ENCODE data around the gene CA14.

CA14 gene

DNA sequence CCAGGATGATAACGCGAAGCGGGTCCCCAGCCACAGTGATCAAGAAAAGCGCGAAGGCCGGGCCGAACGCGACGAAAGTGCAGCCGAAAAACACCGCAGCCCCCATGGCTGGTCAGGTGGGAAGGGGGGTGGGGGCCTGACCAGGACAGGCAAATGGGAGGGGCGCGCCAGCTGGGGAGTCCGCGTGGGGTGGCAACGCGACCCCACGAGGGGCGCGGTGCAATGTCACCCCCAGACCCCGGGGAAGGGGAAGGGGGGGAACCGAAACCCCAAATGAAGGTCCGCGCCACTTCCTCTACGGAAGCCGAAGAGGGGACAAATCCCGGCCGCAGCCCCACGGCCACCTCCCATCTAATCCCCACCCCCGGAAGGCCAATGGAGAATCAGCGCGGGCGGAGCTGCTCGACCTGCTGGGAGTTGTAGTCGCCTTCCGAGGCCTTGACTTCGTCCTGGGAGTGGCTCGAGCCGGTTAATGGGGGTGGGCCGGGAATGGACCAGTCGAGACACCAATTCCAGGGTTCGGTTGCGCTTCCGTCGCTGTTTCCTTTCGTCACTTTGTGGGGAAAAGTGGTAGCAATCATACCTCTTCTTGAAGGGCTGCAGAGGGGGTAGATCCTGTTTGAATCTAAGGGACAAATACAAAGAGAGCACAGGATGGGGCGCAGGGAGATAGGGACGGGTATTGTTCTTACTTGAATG is 11.3 kb downstream of the CA14 start, which contains the start of gene APH1A:
APH1A (minus strand) TSS at position 312 of the 699 bp plus-strand sequence; CDS start at position 106, 206 bp downstream.
- TF ChIP-seq, protein P1, sequence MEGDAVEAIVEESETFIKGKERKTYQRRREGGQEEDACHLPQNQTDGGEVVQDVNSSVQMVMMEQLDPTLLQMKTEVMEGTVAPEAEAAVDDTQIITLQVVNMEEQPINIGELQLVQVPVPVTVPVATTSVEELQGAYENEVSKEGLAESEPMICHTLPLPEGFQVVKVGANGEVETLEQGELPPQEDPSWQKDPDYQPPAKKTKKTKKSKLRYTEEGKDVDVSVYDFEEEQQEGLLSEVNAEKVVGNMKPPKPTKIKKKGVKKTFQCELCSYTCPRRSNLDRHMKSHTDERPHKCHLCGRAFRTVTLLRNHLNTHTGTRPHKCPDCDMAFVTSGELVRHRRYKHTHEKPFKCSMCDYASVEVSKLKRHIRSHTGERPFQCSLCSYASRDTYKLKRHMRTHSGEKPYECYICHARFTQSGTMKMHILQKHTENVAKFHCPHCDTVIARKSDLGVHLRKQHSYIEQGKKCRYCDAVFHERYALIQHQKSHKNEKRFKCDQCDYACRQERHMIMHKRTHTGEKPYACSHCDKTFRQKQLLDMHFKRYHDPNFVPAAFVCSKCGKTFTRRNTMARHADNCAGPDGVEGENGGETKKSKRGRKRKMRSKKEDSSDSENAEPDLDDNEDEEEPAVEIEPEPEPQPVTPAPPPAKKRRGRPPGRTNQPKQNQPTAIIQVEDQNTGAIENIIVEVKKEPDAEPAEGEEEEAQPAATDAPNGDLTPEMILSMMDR (IDR thresholded peaks at IDR 0.05; ENCODE audit: low read length), result no peak
- TF ChIP-seq EZH2phosphoT487 (IDR thresholded peaks at IDR 0.05; ENCODE audit: low read length) (no peak), EZH2 (optimal IDR thresholded peaks at IDR 0.05; ENCODE audit: low read depth, low read length) (no peak)
- H3K4me1 ChIP-seq (ENCODE audit: low read length), result peaks cover 8% of the 10 kb centered on the region
- H3F3A ChIP-seq (ENCODE audit: insufficient read depth, low read length), result peaks cover 4% of the 10 kb centered on the region; the same call in 1 of the 2 replicates
- H2AFZ ChIP-seq (ENCODE audit: low read length), result peak within 1 kb of the TSS; percentile 71
- DNase-seq, result peak; percentile 98
- H3K4me3 ChIP-seq (ENCODE audit: low read length), result peak within 1 kb of the TSS; percentile 88
- H4K20me1 ChIP-seq (ENCODE audit: insufficient read depth, low read length), result no peaks in the 10 kb centered on the region
- peaks cover 16% of the 10 kb centered on the region for H3K36me3 ChIP-seq (replicated peaks; ENCODE audit: insufficient read depth, low read length)
- peak within 1 kb of the TSS; percentile 85 for H3K4me2 ChIP-seq (ENCODE audit: low read depth, low read length)
- no peaks in the 10 kb centered on the region for H3K9me2 ChIP-seq (replicated peaks; ENCODE audit: insufficient read depth, low read length)
- H3K79me2 ChIP-seq (ENCODE audit: low read length), result peaks cover 47% of the 10 kb centered on the region
- no peaks in the 10 kb centered on the region for H3K9me3 ChIP-seq (replicated peaks; ENCODE audit: insufficient read depth, low read length)
- no peaks in the 10 kb centered on the region for H3K27me3 ChIP-seq (replicated peaks; ENCODE audit: insufficient read depth, low read length)
- H3K9ac ChIP-seq (ENCODE audit: low read length), result peak within 1 kb of the TSS; percentile 96
- H3K27ac ChIP-seq (ENCODE audit: low read length), result peak within 1 kb of the TSS; percentile 77

DNA sequence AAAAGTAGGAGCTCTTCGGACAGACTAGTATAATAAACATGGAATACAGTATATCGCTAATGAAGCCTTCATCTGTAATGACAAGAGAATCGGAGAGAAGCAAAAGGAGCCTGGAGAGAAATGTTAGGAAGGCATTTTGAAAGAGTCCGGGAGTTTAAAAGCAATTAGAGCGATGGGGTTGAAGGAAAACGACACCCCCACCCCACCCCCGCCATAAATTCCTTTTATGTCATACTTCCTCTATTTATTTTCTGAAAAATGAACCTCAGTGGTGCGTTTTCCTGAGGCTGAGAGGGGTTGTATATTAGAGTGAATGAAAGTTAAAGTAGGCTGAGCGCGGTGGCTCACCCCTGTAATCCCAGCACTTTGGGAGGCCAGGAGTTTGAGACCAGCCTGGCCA is 11.9 kb downstream of the CA14 start:
- peak overlapping the region; percentile 96; the same call in 1 of the 2 replicates for H3K9ac ChIP-seq (ENCODE audit: low read length)
- no peaks in the 10 kb centered on the region for H4K20me1 ChIP-seq (ENCODE audit: insufficient read depth, low read length)
- peak overlapping the region; percentile 71 for H2AFZ ChIP-seq (ENCODE audit: low read length)
- peaks cover 4% of the 10 kb centered on the region; the same call in 1 of the 2 replicates for H3F3A ChIP-seq (ENCODE audit: insufficient read depth, low read length)
- no peaks in the 10 kb centered on the region for H3K27me3 ChIP-seq (replicated peaks; ENCODE audit: insufficient read depth, low read length)
- H3K9me2 ChIP-seq (replicated peaks; ENCODE audit: insufficient read depth, low read length), result no peaks in the 10 kb centered on the region
- TF ChIP-seq, protein P1 (IDR thresholded peaks at IDR 0.05; ENCODE audit: low read length), result no peak
- no peak for TF ChIP-seq EZH2 (optimal IDR thresholded peaks at IDR 0.05; ENCODE audit: low read depth, low read length)
- TF ChIP-seq EZH2phosphoT487 (IDR thresholded peaks at IDR 0.05; ENCODE audit: low read length), result no peak
- no peak overlapping the region for H3K27ac ChIP-seq (ENCODE audit: low read length)
- H3K4me1 ChIP-seq (ENCODE audit: low read length), result peaks cover 8% of the 10 kb centered on the region
- peaks cover 16% of the 10 kb centered on the region for H3K36me3 ChIP-seq (replicated peaks; ENCODE audit: insufficient read depth, low read length)
- DNase-seq, result no peak
- peak overlapping the region; percentile 85 for H3K4me2 ChIP-seq (ENCODE audit: low read depth, low read length)
- no peaks in the 10 kb centered on the region for H3K9me3 ChIP-seq (replicated peaks; ENCODE audit: insufficient read depth, low read length)
- H3K79me2 ChIP-seq (ENCODE audit: low read length), result peaks cover 47% of the 10 kb centered on the region
- peak overlapping the region; percentile 88 for H3K4me3 ChIP-seq (ENCODE audit: low read length)

DNA sequence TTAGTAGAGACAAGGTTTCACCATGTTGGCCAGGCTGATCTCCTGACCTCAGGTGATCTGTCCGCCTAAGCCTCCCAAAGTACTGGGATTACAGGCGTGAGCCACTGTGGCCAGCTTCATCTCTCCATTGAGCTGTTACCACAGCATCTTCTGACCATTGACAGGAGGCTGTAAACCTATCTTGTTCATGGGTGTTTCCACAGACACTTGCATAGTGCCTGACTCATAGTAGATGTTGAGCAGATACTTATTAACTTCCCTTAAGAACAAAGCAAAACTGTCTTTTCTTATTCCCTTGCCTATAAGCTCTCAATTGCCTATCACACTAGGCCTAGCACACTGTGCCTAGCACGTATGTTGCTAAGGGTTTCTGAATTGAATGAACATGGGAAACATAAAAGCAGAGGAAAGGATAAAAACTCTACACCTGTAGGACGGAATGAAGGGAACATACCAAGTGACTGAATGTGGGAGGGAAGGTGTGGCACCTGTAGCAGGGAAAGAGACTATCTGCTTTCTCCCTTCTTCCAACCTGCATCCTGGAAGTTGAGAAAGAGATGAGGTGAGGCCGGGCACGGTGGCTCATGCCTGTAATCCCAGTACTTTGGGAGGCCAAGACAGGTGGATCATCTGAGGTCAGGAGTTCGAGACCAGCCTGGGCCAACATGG is 13.9 kb downstream of the CA14 start:
- Histone ChIP-seq H3K9ac (ENCODE audit: low read length) (no peak overlapping the region), H3K4me2 (ENCODE audit: low read depth, low read length) (no peak overlapping the region), H3K79me2 (ENCODE audit: low read length) (peaks cover 40% of the 10 kb centered on the region), H3K27ac (ENCODE audit: low read length) (no peak overlapping the region), H3K4me1 (ENCODE audit: low read length) (peaks cover 8% of the 10 kb centered on the region), H4K20me1 (ENCODE audit: insufficient read depth, low read length) (no peaks in the 10 kb centered on the region), H2AFZ (ENCODE audit: low read length) (no peak overlapping the region), H3K9me2 (replicated peaks; ENCODE audit: insufficient read depth, low read length) (no peaks in the 10 kb centered on the region), H3K9me3 (replicated peaks; ENCODE audit: insufficient read depth, low read length) (no peaks in the 10 kb centered on the region), H3F3A (ENCODE audit: insufficient read depth, low read length) (no peaks in the 10 kb centered on the region), H3K4me3 (ENCODE audit: low read length) (no peak overlapping the region), H3K36me3 (replicated peaks; ENCODE audit: insufficient read depth, low read length) (peaks cover 7% of the 10 kb centered on the region; the same call in 1 of the 2 replicates), H3K27me3 (replicated peaks; ENCODE audit: insufficient read depth, low read length) (no peaks in the 10 kb centered on the region)
- TF ChIP-seq EZH2 (optimal IDR thresholded peaks at IDR 0.05; ENCODE audit: low read depth, low read length), result no peak
- TF ChIP-seq, protein P1 (IDR thresholded peaks at IDR 0.05; ENCODE audit: low read length), result no peak
- no peak for TF ChIP-seq EZH2phosphoT487 (IDR thresholded peaks at IDR 0.05; ENCODE audit: low read length)
- no peak for DNase-seq
